DMS53 (cell line): ENCODE measurements around the gene ZNF574.

Experiments used
- DNase-seq: peaks from one replicate; lab custom pipeline; 2025; lab: John Stamatoyannopoulos, UW

ZNF574 gene

GRCh38 chr19:42054205-42054604 is 21.8 kb upstream of the ZNF574 start:
- DNase-seq: no peak

- DNase-seq: no peak
Observed at GRCh38 chr19:42057846-42058245, 18.1 kb upstream of the ZNF574 start.

GRCh38 chr19:42059196-42059595 is 16.8 kb upstream of the ZNF574 start:
- no peak for DNase-seq

- DNase-seq: no peak
Observed at GRCh38 chr19:42060117-42060516, 15.8 kb upstream of the ZNF574 start.

- no peak for DNase-seq
Observed at GRCh38 chr19:42062381-42062780, 13.6 kb upstream of the ZNF574 start.

GRCh38 chr19:42064432-42064831 is 11.5 kb upstream of the ZNF574 start:
- no peak for DNase-seq

GRCh38 chr19:42065051-42065450 is 10.9 kb upstream of the ZNF574 start:
- no peak for DNase-seq

- no peak for DNase-seq
Observed at GRCh38 chr19:42065511-42065910, 10.5 kb upstream of the ZNF574 start.

GRCh38 chr19:42066075-42066754 is 9.8 kb upstream of the ZNF574 start:
- DNase-seq: peak; percentile 92

- no peak for DNase-seq
Observed at GRCh38 chr19:42067315-42067888, 8.6 kb upstream of the ZNF574 start.

- no peak for DNase-seq
Observed at GRCh38 chr19:42068361-42068755, 7.6 kb upstream of the ZNF574 start.

GRCh38 chr19:42068756-42069571 is 7.0 kb upstream of the ZNF574 start:
- no peak for DNase-seq

- DNase-seq: no peak
Observed at GRCh38 chr19:42069619-42070351, 6.2 kb upstream of the ZNF574 start, which contains the start of gene GRIK5. TSS of gene GRIK5 (minus strand) at chr19:42070206. CDS start at chr19:42065770, 4,436 bp downstream.

GRCh38 chr19:42071247-42071646 is 4.7 kb upstream of the ZNF574 start:
- no peak for DNase-seq

- DNase-seq: peak; percentile 73
Observed at GRCh38 chr19:42074513-42075363, 1.2 kb upstream of the ZNF574 start.

GRCh38 chr19:42075364-42075615 is 676 bp upstream of the ZNF574 start:
- DNase-seq: no peak

- no peak for DNase-seq
Observed at GRCh38 chr19:42076380-42076944, 496 bp downstream of the ZNF574 start.

- DNase-seq: no peak
Observed at GRCh38 chr19:42078058-42078457, 2.1 kb downstream of the ZNF574 start.

- no peak for DNase-seq
Observed at GRCh38 chr19:42078538-42079275, 2.7 kb downstream of the ZNF574 start.

GRCh38 chr19:42079276-42079669 is 3.3 kb downstream of the ZNF574 start:
- no peak for DNase-seq
